GM10847 (cell line): ENCODE measurements around the gene RIMKLA.

ENCODE experiments used
- POLR2A ChIP-seq: IDR thresholded peaks from 2 replicates; pipeline ENCODE4 v1.6.1; 2011; ENCODE audit not compliant: insufficient read length; ENCODE audit errors: extremely low read depth

RIMKLA gene, protein sequence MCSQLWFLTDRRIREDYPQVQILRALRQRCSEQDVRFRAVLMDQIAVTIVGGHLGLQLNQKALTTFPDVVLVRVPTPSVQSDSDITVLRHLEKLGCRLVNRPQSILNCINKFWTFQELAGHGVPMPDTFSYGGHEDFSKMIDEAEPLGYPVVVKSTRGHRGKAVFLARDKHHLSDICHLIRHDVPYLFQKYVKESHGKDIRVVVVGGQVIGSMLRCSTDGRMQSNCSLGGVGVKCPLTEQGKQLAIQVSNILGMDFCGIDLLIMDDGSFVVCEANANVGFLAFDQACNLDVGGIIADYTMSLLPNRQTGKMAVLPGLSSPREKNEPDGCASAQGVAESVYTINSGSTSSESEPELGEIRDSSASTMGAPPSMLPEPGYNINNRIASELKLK

DNA sequence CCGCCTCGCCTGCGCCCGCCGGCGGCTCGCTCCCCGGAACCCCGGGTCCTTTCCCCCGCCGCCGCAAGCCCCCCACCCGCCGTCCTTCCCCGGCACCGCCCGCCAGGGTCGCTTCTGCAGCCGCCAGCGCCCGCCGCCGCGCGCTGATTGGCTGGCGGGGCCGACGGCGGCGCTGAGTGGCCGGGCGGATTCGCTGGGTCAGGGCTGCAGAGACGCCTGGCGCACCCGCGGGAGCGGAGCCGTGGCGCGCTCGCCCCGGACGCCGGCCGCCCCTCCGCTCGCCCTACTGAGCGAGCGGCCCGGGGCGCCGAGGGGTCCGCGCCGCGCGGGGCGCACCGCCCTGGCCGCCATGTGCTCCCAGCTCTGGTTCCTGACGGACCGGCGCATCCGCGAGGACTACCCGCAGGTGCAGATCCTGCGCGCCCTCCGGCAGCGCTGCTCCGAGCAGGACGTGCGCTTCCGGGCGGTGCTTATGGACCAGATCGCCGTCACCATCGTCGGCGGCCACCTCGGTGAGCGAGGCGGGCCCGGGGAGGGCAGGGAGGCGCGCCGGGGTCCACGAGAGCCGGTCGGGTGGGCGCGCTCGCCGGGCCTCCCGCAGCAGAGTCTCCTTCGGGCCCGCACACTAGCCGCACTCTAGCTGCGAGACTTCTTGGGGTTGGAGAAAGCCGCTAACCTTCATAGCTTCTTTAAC lies at the start of gene RIMKLA:
RIMKLA (plus strand) TSS at position 207 of the 694 bp plus-strand sequence; CDS start at position 350, 143 bp downstream.
- no peak for TF ChIP-seq POLR2A

DNA sequence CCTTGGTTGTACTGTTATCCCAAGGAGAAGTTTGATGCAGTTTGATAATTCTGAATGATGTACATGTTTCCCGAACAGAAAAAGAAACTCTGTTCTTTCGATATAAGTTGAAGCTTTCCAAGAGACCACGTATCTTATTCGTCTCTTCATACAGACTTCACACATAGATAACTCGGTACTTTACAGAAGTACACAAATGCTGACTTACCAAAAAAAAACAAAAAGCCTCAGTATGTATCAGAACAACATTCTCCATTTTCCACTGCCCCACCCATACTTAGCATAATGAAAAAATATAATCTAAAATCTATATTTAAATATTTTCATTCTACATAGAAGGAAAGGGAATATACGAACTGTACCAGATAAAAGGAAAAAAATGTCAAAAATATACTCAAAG lies 47.7 kb upstream of the RIMKLA start:
- no peak for TF ChIP-seq POLR2A

DNA sequence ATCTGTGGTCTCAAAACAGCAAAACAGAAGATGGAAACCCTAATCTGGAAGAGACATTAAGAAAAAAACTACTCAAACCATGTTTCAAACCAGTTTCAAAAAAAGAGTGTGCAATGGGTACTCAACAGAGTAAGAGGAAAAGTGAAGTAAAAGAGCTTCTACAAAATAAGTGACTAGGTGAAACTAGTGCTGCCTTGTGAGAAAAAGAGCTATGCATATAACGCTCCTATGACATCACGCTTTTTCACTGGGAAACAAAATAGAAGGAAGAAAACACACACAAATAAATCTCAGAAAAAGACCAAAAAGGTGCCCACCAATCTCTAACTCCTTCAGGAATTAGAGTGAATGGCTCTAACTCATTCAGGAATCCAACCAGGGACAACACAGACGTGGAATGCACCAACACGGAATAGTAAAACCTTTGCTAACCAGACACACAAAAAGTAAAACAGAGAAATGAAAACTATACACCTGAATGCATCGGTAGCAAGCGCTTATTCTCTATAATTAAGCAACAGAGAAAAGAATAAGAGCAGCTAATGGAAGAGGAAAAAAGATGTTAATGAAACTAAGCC lies 46.8 kb upstream of the RIMKLA start:
- TF ChIP-seq POLR2A, result no peak

DNA sequence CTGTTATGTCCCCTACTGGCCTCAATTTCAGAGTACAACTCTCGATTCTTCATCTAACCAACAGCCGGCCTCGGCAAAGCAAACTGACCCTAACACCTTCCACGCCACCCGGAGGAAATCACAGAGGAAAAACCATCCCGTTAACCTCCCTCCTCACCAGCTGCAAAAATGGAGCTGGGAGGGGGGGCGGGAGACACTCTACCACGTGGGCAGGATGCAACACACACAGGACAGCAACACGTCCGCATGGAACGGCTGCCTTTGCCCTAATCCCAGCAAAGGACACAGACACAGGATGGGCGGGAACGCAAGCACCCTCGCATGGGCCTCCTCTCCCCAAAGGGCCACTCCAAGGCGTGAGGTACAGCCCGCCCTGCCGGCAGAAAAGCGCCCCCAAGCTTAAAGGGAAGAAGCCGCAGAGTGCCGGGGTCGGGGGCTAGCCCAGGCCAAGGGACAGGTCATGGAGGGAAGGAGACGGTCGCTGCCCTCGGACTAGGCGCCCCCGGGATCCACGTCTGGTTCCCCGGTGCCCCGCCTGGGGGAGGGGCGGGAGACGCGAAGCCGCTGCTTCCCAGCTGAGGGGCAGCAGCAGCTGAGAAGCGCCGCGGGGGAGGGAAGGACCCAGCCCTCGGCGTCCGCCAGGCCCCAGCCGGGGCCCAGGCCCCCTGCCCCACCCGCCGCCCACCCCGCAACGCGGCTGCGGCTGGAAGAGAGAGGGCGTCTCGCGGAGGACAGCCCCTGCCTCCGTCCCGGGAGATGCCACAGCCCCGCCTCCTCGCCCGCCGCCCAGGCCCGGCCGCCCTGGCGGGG lies 46.1 kb upstream of the RIMKLA start:
- no peak for TF ChIP-seq POLR2A

DNA sequence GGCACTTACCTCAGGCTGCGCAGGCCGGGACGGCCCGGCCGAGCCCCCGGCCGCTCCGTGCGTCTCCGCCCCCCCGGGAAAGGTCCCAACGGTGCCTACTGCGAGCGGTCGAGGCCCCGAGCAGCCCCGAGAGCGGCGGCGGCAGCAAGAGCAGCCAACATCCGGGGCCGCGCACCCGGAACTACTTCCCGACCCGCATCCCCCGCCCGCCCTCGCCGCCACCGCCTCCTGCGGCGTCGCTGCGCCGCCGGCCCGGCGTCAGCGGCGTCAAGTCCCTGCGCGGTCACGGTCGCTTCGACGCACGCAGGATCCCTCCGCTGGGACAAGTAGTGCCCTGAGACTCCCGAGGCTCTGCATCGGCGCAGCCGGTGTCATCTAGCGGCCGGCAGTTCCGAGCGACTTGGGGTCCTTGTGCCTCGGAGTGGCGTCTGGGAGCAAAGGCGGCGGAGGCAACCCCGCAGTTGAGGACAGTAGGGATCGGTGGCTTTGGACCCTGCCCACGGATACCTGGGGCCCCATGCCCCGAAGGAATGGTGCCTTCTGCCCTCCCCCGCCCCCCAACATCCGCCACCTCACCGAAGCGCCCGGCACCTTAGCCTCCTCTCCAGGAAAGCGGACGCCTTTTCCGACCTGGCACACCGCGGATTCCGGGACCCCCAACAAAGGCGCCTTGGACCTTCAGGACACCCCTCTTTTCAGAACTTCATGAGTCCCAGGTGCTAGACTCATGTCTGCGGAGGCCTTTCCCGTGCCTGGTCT lies 45.4 kb upstream of the RIMKLA start, which contains the start of gene FOXJ3:
FOXJ3 (minus strand) TSS at position 186 of the 759 bp plus-strand sequence. CDS start 24,142 bp downstream, outside the sequence.
- TF ChIP-seq POLR2A, result peak; percentile 92

DNA sequence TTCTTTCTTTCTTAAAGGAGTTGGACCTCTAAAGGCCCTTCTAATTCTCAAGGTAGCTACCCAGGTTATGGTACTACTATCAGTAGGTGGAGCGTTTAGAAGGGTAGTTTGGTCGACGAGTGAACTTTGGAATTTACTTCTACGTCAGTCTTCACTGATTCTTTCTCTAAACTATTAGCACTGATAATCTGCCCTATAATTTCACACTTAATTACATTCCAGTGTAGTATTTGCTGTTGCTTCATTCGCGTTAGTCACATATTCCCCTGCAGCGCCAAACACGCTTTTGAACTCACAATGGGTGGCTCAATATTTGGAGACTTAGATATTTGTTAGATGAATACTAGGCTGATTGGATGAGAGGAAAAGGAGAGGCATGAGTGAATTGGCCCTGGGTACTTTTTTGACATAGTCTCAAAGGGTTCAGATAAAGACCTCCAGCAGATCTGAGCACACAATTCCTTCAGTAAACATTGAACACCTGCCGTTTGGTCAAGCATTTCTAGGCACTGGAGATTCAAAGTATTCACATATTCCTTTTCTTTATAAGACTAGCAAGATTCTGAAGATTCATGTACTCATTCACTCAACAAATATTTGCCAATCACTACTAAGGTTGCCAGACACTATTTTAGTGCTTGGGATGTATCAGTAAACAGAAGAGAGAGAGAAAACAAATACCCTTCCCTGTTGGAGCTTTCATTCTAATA lies 44.6 kb upstream of the RIMKLA start:
- TF ChIP-seq POLR2A, result no peak

DNA sequence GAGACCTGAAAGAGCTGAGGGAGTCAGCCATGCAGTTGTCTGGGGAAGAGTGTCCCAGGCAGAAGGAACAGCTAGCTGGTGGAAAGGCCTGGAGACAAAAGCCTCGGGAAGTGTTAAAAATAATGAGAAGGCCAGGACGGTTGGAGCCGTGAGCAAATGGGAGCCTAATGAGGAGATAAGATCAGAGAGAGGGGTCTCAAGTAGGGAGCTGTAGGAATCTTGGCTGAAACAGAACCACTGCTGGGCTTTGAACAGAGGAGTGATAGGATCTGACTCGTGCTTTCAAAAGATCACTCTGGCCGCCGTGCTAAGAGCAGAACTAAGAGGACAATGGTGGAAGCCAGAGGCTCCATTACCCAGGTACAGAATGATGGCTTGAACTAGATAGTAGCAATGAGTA lies 43.6 kb upstream of the RIMKLA start:
- TF ChIP-seq POLR2A, result no peak

DNA sequence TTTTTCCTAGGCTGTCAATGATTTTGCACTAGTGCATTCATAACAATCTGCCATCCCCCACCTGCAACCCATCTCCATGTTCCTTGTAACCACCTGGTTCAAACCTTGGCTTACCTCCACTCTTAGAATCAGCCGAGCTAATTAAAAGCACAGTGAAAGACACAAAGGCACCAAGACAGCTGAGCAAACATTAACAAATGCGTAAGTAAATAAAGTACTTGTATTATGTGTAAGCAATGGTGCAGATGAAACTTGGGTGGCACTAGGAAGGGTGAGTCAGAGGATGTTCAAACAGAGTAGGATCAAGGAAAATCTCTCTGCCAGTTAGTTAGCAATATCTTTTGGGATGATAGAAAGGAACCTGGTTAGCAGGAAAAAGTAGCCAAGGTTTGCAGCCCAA lies 40.5 kb upstream of the RIMKLA start:
- TF ChIP-seq POLR2A, result no peak

DNA sequence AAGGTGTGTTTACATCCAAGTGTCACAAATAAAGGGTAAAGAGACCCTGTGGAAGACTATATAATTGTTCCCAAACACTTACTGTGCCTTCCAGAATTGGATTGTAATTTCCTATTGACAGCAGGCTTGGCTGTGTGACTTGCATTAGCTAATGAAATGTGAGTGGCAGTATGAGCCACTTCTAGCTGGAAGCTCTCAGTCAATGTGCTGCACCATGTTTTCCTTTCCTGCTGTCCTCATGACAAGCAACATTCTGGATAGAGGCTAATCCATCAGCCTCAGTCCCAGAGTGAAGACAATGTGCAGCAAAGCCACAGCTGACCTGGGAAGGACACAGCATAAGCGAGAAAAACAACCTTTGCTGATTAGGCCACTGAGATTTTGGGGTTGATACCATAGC lies 39.7 kb upstream of the RIMKLA start:
- TF ChIP-seq POLR2A, result no peak

DNA sequence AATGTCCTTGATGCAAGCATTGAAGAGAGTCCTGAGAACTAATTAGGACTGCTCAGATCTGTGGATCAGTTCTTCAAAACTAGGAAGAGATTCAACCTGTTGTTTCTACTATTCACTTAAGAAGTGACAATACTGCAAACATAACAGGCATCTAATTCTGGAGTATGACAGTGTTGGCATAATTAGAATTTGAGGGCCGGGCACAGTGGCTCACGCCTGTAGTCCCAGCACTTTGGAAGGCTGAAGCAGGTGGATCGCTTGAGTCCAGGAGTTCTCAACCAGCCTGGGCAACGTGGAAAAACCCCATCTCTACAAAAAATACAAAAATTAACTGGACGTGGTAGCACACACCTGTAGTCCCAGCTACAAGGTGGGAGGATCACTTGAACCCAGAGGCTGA lies 37.5 kb upstream of the RIMKLA start:
- TF ChIP-seq POLR2A, result no peak

DNA sequence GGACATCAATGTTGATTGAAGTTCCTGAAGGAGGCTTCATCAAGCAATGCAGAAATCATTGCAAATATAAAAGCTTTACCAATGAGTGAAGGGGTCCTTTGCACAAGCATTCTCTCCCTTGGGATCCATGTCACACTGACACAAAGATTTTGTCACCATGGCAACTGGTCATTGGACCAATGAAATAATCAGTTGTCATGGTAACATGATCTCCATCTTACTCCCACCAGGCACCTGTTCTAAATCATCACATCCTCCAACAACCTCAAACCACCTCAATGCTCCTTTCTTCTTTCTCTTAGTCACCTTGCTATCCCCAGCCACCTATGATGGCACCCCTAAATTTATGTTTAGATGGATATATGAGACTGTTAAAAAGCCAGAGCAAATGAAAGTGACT lies 32.1 kb upstream of the RIMKLA start:
- no peak for TF ChIP-seq POLR2A

DNA sequence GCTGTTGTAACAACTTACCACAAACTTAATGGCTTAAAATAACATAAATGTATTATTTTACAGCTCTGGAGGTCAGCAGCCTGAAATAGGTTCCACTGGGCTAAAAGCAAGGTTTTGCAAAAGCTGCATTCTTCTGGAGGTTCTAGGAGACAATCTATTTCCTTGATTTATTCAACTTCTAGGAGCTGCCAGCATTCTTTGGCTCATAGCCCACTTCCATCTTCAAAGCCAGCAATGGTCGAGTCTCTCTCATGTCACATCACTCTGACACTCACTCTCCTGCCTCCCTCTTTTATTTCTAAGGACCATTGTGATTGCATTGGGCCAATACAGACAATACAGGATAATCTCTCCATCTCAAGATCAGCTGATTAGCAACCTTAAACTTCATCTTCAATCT lies 30.5 kb upstream of the RIMKLA start:
- no peak for TF ChIP-seq POLR2A

DNA sequence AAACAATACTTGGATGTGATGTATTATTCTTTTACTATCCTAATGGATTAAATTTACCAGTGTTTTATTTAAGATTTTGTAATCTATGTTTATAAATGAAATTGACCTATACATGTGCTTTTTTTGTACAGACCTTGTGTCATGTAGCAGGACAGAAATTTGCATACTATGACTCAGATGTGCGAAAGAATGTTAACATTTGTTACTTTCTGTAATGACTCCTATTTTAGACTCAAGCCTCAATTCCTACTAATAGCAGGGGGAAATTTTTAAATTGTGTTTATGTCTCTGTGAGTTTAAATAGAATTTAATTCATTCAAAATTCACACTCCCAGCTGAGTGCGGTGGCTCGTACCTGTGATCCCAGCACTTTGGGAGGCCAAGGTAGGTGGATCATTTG lies 21.8 kb upstream of the RIMKLA start:
- TF ChIP-seq POLR2A, result no peak

DNA sequence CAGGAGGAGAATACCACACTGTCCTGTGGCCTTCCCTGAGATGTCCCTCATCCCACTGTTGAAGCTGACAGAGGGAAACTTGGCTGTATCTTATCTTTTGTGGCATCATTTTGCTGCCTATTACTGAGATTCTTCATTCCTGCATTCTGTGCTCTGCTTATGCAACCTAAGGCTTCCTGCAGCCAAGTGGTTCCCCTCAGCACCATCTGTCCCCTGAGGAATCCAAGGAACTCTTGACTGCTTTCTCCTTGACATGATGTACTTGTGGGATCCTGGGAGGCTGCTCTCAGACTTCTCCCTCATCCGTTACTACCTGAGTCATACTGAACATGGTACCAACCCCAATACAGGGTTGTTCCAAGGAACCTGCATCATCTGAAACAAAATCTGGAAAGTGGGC lies 21.1 kb upstream of the RIMKLA start:
- no peak for TF ChIP-seq POLR2A
